GM12872 (cell line): ENCODE results near the gene TCL1B.

Experiments
- CTCF ChIP-seq: IDR thresholded peaks from 3 replicates; pipeline ENCODE4 v1.5.1; 2011; ENCODE audit warnings: low read depth, mild to moderate bottlenecking, low read length, moderate library complexity; ENCODE audit not compliant: insufficient read depth

The TCL1B gene

GRCh38 chr14:95703805-95704204 lies 17.6 kb downstream of the TCL1B start:
- no peak for TF ChIP-seq CTCF

- no peak for TF ChIP-seq CTCF
These were observed 19.3 kb downstream of the TCL1B start for GRCh38 chr14:95705518-95705917.

- TF ChIP-seq CTCF: no peak
These were observed 21.1 kb downstream of the TCL1B start for GRCh38 chr14:95707327-95707726.

GRCh38 chr14:95710106-95710505 lies 23.9 kb downstream of the TCL1B start:
- no peak for TF ChIP-seq CTCF

GRCh38 chr14:95711476-95712176 lies 25.4 kb downstream of the TCL1B start:
- no peak for TF ChIP-seq CTCF

- no peak for TF ChIP-seq CTCF
These were observed 26.2 kb downstream of the TCL1B start for GRCh38 chr14:95712398-95712797.

- peak; percentile 62 for TF ChIP-seq CTCF
These were observed 27.6 kb downstream of the TCL1B start, which contains the start of gene TCL1A for GRCh38 chr14:95713596-95714371. TSS of gene TCL1A (minus strand) at chr14:95714125. CDS start at chr14:95714066, 59 bp downstream.
